Astrocyte of the cerebellum (primary cell): ENCODE measurements around the gene GLYATL1.

Source experiments
- DNase-seq: peaks from one replicate; pipeline ENCODE4 v3.0.0-alpha.2; 2011; ENCODE audit warnings: low read depth
- H3K4me3 ChIP-seq: 2 replicates; pipeline ENCODE4 v1.5.1; 2011; ENCODE audit warnings: mild to moderate bottlenecking, low read depth, low read length, moderate library complexity
- CTCF ChIP-seq: IDR thresholded peaks from 2 replicates; pipeline ENCODE4 v1.5.1; 2012; ENCODE audit warnings: low read length, low read depth, moderate library complexity, mild to moderate bottlenecking; ENCODE audit errors: missing control alignments
- in situ Hi-C: cut with HindIII; loops from 2 replicates; pipeline ENCODE4 v1.10.0; 2017; ENCODE audit warnings: low sequenced_read_pairs

GLYATL1 gene

GRCh38 chr11:58939277-58939676, at the start of gene GLYATL1:
GLYATL1 (plus strand) TSS chr11:58939488; CDS start chr11:58947088, 7,600 bp downstream.
- TF ChIP-seq CTCF: no peak
- no peak for DNase-seq
- no peak within 1 kb of the TSS for H3K4me3 ChIP-seq
- in situ Hi-C loops: no loop called here

GRCh38 chr11:58893899-58894298, 45.4 kb upstream of the GLYATL1 start:
- no peak for TF ChIP-seq CTCF
- in situ Hi-C loops: no loop called here
- no peak overlapping the region for H3K4me3 ChIP-seq
- DNase-seq: no peak

- TF ChIP-seq CTCF: no peak
- in situ Hi-C loops: no loop called here
- DNase-seq: no peak
- no peak overlapping the region for H3K4me3 ChIP-seq
These were observed 41.2 kb upstream of the GLYATL1 start for GRCh38 chr11:58898106-58898505.

- peak; percentile 66 for DNase-seq
- peak; percentile 72 for TF ChIP-seq CTCF
- in situ Hi-C loops: no loop called here
- H3K4me3 ChIP-seq: peak overlapping the region; percentile 11
These were observed 38.5 kb upstream of the GLYATL1 start for GRCh38 chr11:58900479-58901420.

- DNase-seq: no peak
- in situ Hi-C loops: no loop called here
- TF ChIP-seq CTCF: no peak
These were observed 36.4 kb upstream of the GLYATL1 start for GRCh38 chr11:58902881-58903280.

GRCh38 chr11:58905011-58905720, 34.1 kb upstream of the GLYATL1 start:
- no peak for DNase-seq

More at GRCh38 chr11:58902881-58903280, 36.4 kb upstream of the GLYATL1 start:
- H3K4me3 ChIP-seq: peak overlapping the region; percentile 69

More at GRCh38 chr11:58905011-58905720, 34.1 kb upstream of the GLYATL1 start:
- TF ChIP-seq CTCF: peak; percentile 37
- H3K4me3 ChIP-seq: peak overlapping the region; percentile 69
- in situ Hi-C loops: no loop called here
